Stimulated activated naive CD8-positive, alpha-beta T cell treated with anti-CD3 and anti-CD28 coated beads, Interleukin-15, Interleukin-2, amounts not matched to agents 100 ng/mL and 50 ng/mL, for 24 hours (primary cell): ENCODE results near the gene CYP4F11.
A peak's percentile ranks its signal among the peaks of the same experiment; 100 is the strongest.
"Not testable (repeated sequence)": the region's sequence is repeated elsewhere in the genome, so short reads cannot be mapped to it uniquely, and the experiment has no call there.

Source experiments
- H3K27ac Mint-ChIP-seq: one replicate; pipeline ENCODE4 v1.8.0; 2021; ENCODE audit warnings: mild to moderate bottlenecking, mixed read lengths
- H3K27me3 Mint-ChIP-seq: one replicate; pipeline ENCODE4 v1.8.0; 2021; ENCODE audit warnings: mixed read lengths
- H3K36me3 Mint-ChIP-seq: one replicate; pipeline ENCODE4 v1.8.0; 2021; ENCODE audit warnings: low read depth, mixed read lengths
- H3K4me1 Mint-ChIP-seq: one replicate; pipeline ENCODE4 v1.8.0; 2021; ENCODE audit warnings: low read depth, mixed read lengths
- H3K4me3 Mint-ChIP-seq: one replicate; pipeline ENCODE4 v1.8.0; 2021; ENCODE audit warnings: mild to moderate bottlenecking, mixed read lengths
- H3K9me3 Mint-ChIP-seq: one replicate; pipeline ENCODE4 v1.8.0; 2021; ENCODE audit warnings: mixed read lengths

Gene CYP4F11

GRCh38 chr19:15902254-15902653 is 32.1 kb downstream of the CYP4F11 start:
- H3K4me3 Mint-ChIP-seq: no peak overlapping the region
- no peaks in the 10 kb centered on the region for H3K36me3 Mint-ChIP-seq
- peaks cover 10% of the 10 kb centered on the region for H3K4me1 Mint-ChIP-seq
- peaks cover 53% of the 10 kb centered on the region for H3K27me3 Mint-ChIP-seq
- H3K27ac Mint-ChIP-seq: no peak overlapping the region
- no peaks in the 10 kb centered on the region for H3K9me3 Mint-ChIP-seq

- H3K36me3 Mint-ChIP-seq: no peaks in the 10 kb centered on the region
- peaks cover 45% of the 10 kb centered on the region for H3K27me3 Mint-ChIP-seq
- H3K4me3 Mint-ChIP-seq: peak overlapping the region; percentile 70
Observed at GRCh38 chr19:15900504-15900903, 33.8 kb downstream of the CYP4F11 start.

GRCh38 chr19:15900032-15900431 is 34.3 kb downstream of the CYP4F11 start:
- not testable (repeated sequence) for H3K36me3 Mint-ChIP-seq, H3K27ac Mint-ChIP-seq, H3K4me1 Mint-ChIP-seq, H3K9me3 Mint-ChIP-seq
- Mint-ChIP-seq H3K4me3 (peak overlapping the region; percentile 70), H3K27me3 (peaks cover 44% of the 10 kb centered on the region)

More at GRCh38 chr19:15900504-15900903, 33.8 kb downstream of the CYP4F11 start:
- Mint-ChIP-seq H3K9me3 (no peaks in the 10 kb centered on the region), H3K4me1 (peaks cover 10% of the 10 kb centered on the region), H3K27ac (no peak overlapping the region)

GRCh38 chr19:15899561-15899960 is 34.8 kb downstream of the CYP4F11 start:
- H3K4me1 Mint-ChIP-seq, H3K9me3 Mint-ChIP-seq, H3K4me3 Mint-ChIP-seq, H3K36me3 Mint-ChIP-seq, H3K27ac Mint-ChIP-seq: not testable (repeated sequence)
- peaks cover 41% of the 10 kb centered on the region for H3K27me3 Mint-ChIP-seq

GRCh38 chr19:15897738-15898276 is 36.5 kb downstream of the CYP4F11 start, which contains the start of gene CYP4F2:
CYP4F2 (minus strand) TSS chr19:15898074; CDS start chr19:15897611, 463 bp downstream.
- H3K27me3 Mint-ChIP-seq: peaks cover 29% of the 10 kb centered on the region
- no peaks in the 10 kb centered on the region for H3K9me3 Mint-ChIP-seq

GRCh38 chr19:15897026-15897737 is 37.1 kb downstream of the CYP4F11 start:
- no peak overlapping the region for H3K4me3 Mint-ChIP-seq
- H3K27ac Mint-ChIP-seq: no peak overlapping the region
- H3K9me3 Mint-ChIP-seq: no peaks in the 10 kb centered on the region
- H3K27me3 Mint-ChIP-seq: peaks cover 29% of the 10 kb centered on the region
- H3K4me1 Mint-ChIP-seq: peaks cover 10% of the 10 kb centered on the region
- H3K36me3 Mint-ChIP-seq: no peaks in the 10 kb centered on the region

More at GRCh38 chr19:15897738-15898276, 36.5 kb downstream of the CYP4F11 start, which contains the start of gene CYP4F2:
- Mint-ChIP-seq H3K4me1 (peaks cover 10% of the 10 kb centered on the region), H3K36me3 (no peaks in the 10 kb centered on the region), H3K4me3 (no peak within 1 kb of the TSS), H3K27ac (no peak within 1 kb of the TSS)

- no peak overlapping the region for H3K4me3 Mint-ChIP-seq
- H3K27ac Mint-ChIP-seq: no peak overlapping the region
- no peaks in the 10 kb centered on the region for H3K36me3 Mint-ChIP-seq
- H3K9me3 Mint-ChIP-seq: no peaks in the 10 kb centered on the region
- peaks cover 10% of the 10 kb centered on the region for H3K4me1 Mint-ChIP-seq
- peaks cover 21% of the 10 kb centered on the region for H3K27me3 Mint-ChIP-seq
Observed at GRCh38 chr19:15895876-15896430, 38.4 kb downstream of the CYP4F11 start.

GRCh38 chr19:15894359-15894758 is 40.0 kb downstream of the CYP4F11 start:
- peaks cover 12% of the 10 kb centered on the region for H3K27me3 Mint-ChIP-seq

GRCh38 chr19:15893477-15893876 is 40.9 kb downstream of the CYP4F11 start:
- Mint-ChIP-seq H3K27me3 (peaks cover 12% of the 10 kb centered on the region), H3K4me3 (no peak overlapping the region), H3K9me3 (no peaks in the 10 kb centered on the region), H3K36me3 (no peaks in the 10 kb centered on the region), H3K27ac (no peak overlapping the region), H3K4me1 (no peaks in the 10 kb centered on the region)

More at GRCh38 chr19:15894359-15894758, 40.0 kb downstream of the CYP4F11 start:
- Mint-ChIP-seq H3K9me3 (no peaks in the 10 kb centered on the region), H3K4me3 (no peak overlapping the region), H3K27ac (no peak overlapping the region), H3K36me3 (no peaks in the 10 kb centered on the region), H3K4me1 (no peaks in the 10 kb centered on the region)

GRCh38 chr19:15892012-15892411 is 42.3 kb downstream of the CYP4F11 start:
- H3K27me3 Mint-ChIP-seq: peaks cover 7% of the 10 kb centered on the region
- no peaks in the 10 kb centered on the region for H3K9me3 Mint-ChIP-seq
- no peaks in the 10 kb centered on the region for H3K36me3 Mint-ChIP-seq
- H3K27ac Mint-ChIP-seq: no peak overlapping the region
- H3K4me1 Mint-ChIP-seq: no peaks in the 10 kb centered on the region
- H3K4me3 Mint-ChIP-seq: no peak overlapping the region

- Mint-ChIP-seq H3K27ac (no peak overlapping the region), H3K4me3 (no peak overlapping the region), H3K27me3 (peaks cover 7% of the 10 kb centered on the region), H3K9me3 (no peaks in the 10 kb centered on the region), H3K4me1 (no peaks in the 10 kb centered on the region), H3K36me3 (no peaks in the 10 kb centered on the region)
Observed at GRCh38 chr19:15891434-15891833, 42.9 kb downstream of the CYP4F11 start.

- H3K4me3 Mint-ChIP-seq, H3K36me3 Mint-ChIP-seq, H3K27ac Mint-ChIP-seq, H3K4me1 Mint-ChIP-seq, H3K9me3 Mint-ChIP-seq, H3K27me3 Mint-ChIP-seq: not testable (repeated sequence)
Observed at GRCh38 chr19:15889339-15889738, 45.0 kb downstream of the CYP4F11 start.

GRCh38 chr19:15885919-15886318 is 48.4 kb downstream of the CYP4F11 start:
- peaks cover 12% of the 10 kb centered on the region for H3K27me3 Mint-ChIP-seq
- H3K36me3 Mint-ChIP-seq: no peaks in the 10 kb centered on the region
- H3K9me3 Mint-ChIP-seq: no peaks in the 10 kb centered on the region
- no peak overlapping the region for H3K27ac Mint-ChIP-seq
- no peak overlapping the region for H3K4me3 Mint-ChIP-seq
- no peaks in the 10 kb centered on the region for H3K4me1 Mint-ChIP-seq

- H3K27me3 Mint-ChIP-seq: peaks cover 15% of the 10 kb centered on the region
- no peaks in the 10 kb centered on the region for H3K4me1 Mint-ChIP-seq
- no peak overlapping the region for H3K27ac Mint-ChIP-seq
- no peak overlapping the region for H3K4me3 Mint-ChIP-seq
- H3K36me3 Mint-ChIP-seq: no peaks in the 10 kb centered on the region
- H3K9me3 Mint-ChIP-seq: no peaks in the 10 kb centered on the region
Observed at GRCh38 chr19:15885167-15885566, 49.2 kb downstream of the CYP4F11 start.

GRCh38 chr19:15883329-15883728 is 51.0 kb downstream of the CYP4F11 start:
- not testable (repeated sequence) for H3K36me3 Mint-ChIP-seq, H3K4me1 Mint-ChIP-seq, H3K4me3 Mint-ChIP-seq, H3K27ac Mint-ChIP-seq, H3K9me3 Mint-ChIP-seq
- peaks cover 19% of the 10 kb centered on the region for H3K27me3 Mint-ChIP-seq
